ENCODE results near the gene COL4A6.

The COL4A6 gene

GRCh38 chrX:108331126-108331909 lies 106.9 kb downstream of the COL4A6 start:
- no peak for DNase-seq

- DNase-seq: no peak
Measured at GRCh38 chrX:108323751-108324150, 114.5 kb downstream of the COL4A6 start.

GRCh38 chrX:108322234-108322633 lies 116.0 kb downstream of the COL4A6 start:
- no peak for DNase-seq

GRCh38 chrX:108316456-108316855 lies 121.8 kb downstream of the COL4A6 start:
- DNase-seq: no peak

- DNase-seq: no peak
Measured at GRCh38 chrX:108313669-108314068, 124.6 kb downstream of the COL4A6 start.

- no peak for DNase-seq
Measured at GRCh38 chrX:108312957-108313356, 125.3 kb downstream of the COL4A6 start.

- DNase-seq: no peak
Measured at GRCh38 chrX:108312011-108312410, 126.2 kb downstream of the COL4A6 start.

GRCh38 chrX:108310506-108310905 lies 127.7 kb downstream of the COL4A6 start:
- DNase-seq: no peak

GRCh38 chrX:108309144-108309543 lies 129.1 kb downstream of the COL4A6 start:
- no peak for DNase-seq

GRCh38 chrX:108307132-108308085 lies 130.8 kb downstream of the COL4A6 start:
- DNase-seq: no peak

GRCh38 chrX:108306086-108306485 lies 132.1 kb downstream of the COL4A6 start:
- no peak for DNase-seq

- DNase-seq: no peak
Measured at GRCh38 chrX:108304757-108305156, 133.5 kb downstream of the COL4A6 start.

- no peak for DNase-seq
Measured at GRCh38 chrX:108304210-108304609, 134.0 kb downstream of the COL4A6 start.

- no peak for DNase-seq
Measured at GRCh38 chrX:108303682-108304081, 134.5 kb downstream of the COL4A6 start.

GRCh38 chrX:108299704-108300103 lies 138.5 kb downstream of the COL4A6 start:
- DNase-seq: no peak

GRCh38 chrX:108299101-108299591 lies 139.1 kb downstream of the COL4A6 start:
- DNase-seq: no peak

GRCh38 chrX:108298165-108298602 lies 140.0 kb downstream of the COL4A6 start:
- no peak for DNase-seq

- no peak for DNase-seq
Measured at GRCh38 chrX:108297290-108297689, 140.9 kb downstream of the COL4A6 start.

- no peak for DNase-seq
Measured at GRCh38 chrX:108292053-108292452, 146.2 kb downstream of the COL4A6 start.

GRCh38 chrX:108285918-108286317 lies 152.3 kb downstream of the COL4A6 start:
- DNase-seq: no peak

- no peak for DNase-seq
Measured at GRCh38 chrX:108285356-108285755, 152.9 kb downstream of the COL4A6 start.

GRCh38 chrX:108275732-108276131 lies 162.5 kb downstream of the COL4A6 start:
- DNase-seq: no peak

GRCh38 chrX:108271397-108271787 lies 166.8 kb downstream of the COL4A6 start:
- no peak for DNase-seq

All from inflammatory macrophage (primary cell).